Endothelial cell of umbilical vein (primary cell): ENCODE data around the gene FZD7. TPM values are rescaled to one million over a fixed set of nuclear protein-coding genes. Genes with fewer than 3 reads are reported as not detected.

ENCODE experiments used
- BruUV-seq: library from RNA; stranded (reverse); fragments of 400-500 nt; replicated peaks from 2 replicates; lab custom pipeline; 2021; lab: Mats Ljungman, UMichigan
- CTCF ChIA-PET: fragments of 300-600, 350-600 bp; sonication (Branson Sonifier 250); formaldehyde crosslinking; loops from one replicate; lab custom pipeline; 2021; ENCODE audit warnings: antibody characterized with exemption, inconsistent platforms; lab: Charles Lee
- POLR2A ChIA-PET: fragments of 300-600, 350-600 bp; sonication (Branson Sonifier 250); formaldehyde crosslinking; loops from one replicate; lab custom pipeline; 2021; ENCODE audit warnings: antibody characterized with exemption, inconsistent platforms; lab: Charles Lee
- DNase-seq: peaks from one replicate; pipeline ENCODE4 v3.0.0-alpha.2; 2011; ENCODE audit warnings: low read depth, low spot score
- FAIRE-seq: peaks from 2 replicates; lab custom pipeline; 2011; peaks lifted over from hg19 to GRCh38; lab: Jason Lieb, UNC
- H2AFZ ChIP-seq: 2 replicates; pipeline ENCODE4 v1.6.0; 2012; ENCODE audit warnings: low read depth, low read length, control low read depth, inconsistent platforms
- H3K27ac ChIP-seq: 2 replicates; pipeline ENCODE4 v1.5.1; 2011; ENCODE audit warnings: low read depth, mild to moderate bottlenecking, control low read depth, low read length, moderate library complexity; ENCODE audit not compliant: insufficient read depth
- H3K27me3 ChIP-seq, 2 experiments: 2 replicates each; pipeline versions ENCODE4 v1.6.0 to v1.6.1; 2011; ENCODE audit warnings: low read length in 2 of 2, mixed read lengths in 1 of 2; ENCODE audit not compliant: control insufficient read depth in 2 of 2, insufficient read depth in 2 of 2
- H3K36me3 ChIP-seq, 2 experiments: 2 replicates in 1 of 2; 3 replicates in 1 of 2; pipeline ENCODE4 v1.5.1; 2011; ENCODE audit warnings: low read length in 2 of 2, mild to moderate bottlenecking in 1 of 2, moderate library complexity in 1 of 2; ENCODE audit not compliant: control insufficient read depth in 2 of 2, insufficient read depth in 2 of 2; ENCODE audit errors: extremely low read depth in 1 of 2
- H3K4me1 ChIP-seq: 3 replicates; pipeline ENCODE4 v1.5.1; 2011; ENCODE audit warnings: mild to moderate bottlenecking, low read length; ENCODE audit not compliant: control insufficient read depth, insufficient read depth; ENCODE audit errors: extremely low read depth
- H3K4me2 ChIP-seq: 2 replicates; pipeline ENCODE4 v1.6.1; 2011; ENCODE audit warnings: low read length, control low read depth, mixed read lengths; ENCODE audit not compliant: insufficient read depth
- H3K4me3 ChIP-seq, 3 experiments: fragments of 200-600 bp in 1 of 3; sonication (generic), shearing (Covaris generic) in 1 of 3; replicated peaks in 1 of 3; 2 replicates each; pipeline ENCODE4 v1.5.1; 2011 to 2016; ENCODE audit warnings: control low read depth in 3 of 3, low read length in 3 of 3, mild to moderate bottlenecking in 2 of 3, inconsistent platforms in 1 of 3, low read depth in 1 of 3, moderate library complexity in 1 of 3; ENCODE audit not compliant: insufficient read depth in 1 of 3
- H3K79me2 ChIP-seq: 2 replicates; pipeline ENCODE4 v1.6.0; 2012; ENCODE audit warnings: low read length, inconsistent platforms; ENCODE audit not compliant: control insufficient read depth, insufficient read depth
- H3K9ac ChIP-seq: replicated peaks from 2 replicates; pipeline ENCODE3; 2011; ENCODE audit warnings: low read length, control low read depth; ENCODE audit not compliant: insufficient read depth; ENCODE audit errors: extremely low read depth
- H3K9me1 ChIP-seq: replicated peaks from 3 replicates; pipeline ENCODE4 v1.6.0; 2011; ENCODE audit warnings: mild to moderate bottlenecking, low read length; ENCODE audit not compliant: control insufficient read depth, insufficient read depth; ENCODE audit errors: extremely low read depth
- H3K9me3 ChIP-seq: replicated peaks from 2 replicates; pipeline ENCODE4 v1.5.1; 2012; ENCODE audit warnings: low read length, inconsistent platforms; ENCODE audit not compliant: control insufficient read depth, insufficient read depth
- H4K20me1 ChIP-seq: replicated peaks from 2 replicates; pipeline ENCODE3; 2011; ENCODE audit warnings: mild to moderate bottlenecking, low read length; ENCODE audit not compliant: control insufficient read depth, insufficient read depth; ENCODE audit errors: extremely low read depth
- FOS ChIP-seq: IDR thresholded peaks from 2 replicates; pipeline ENCODE4 v1.6.1; 2011; ENCODE audit warnings: mild to moderate bottlenecking, low read length, moderate library complexity, borderline replicate concordance; ENCODE audit not compliant: insufficient read depth
- MAX ChIP-seq: IDR thresholded peaks from 2 replicates; pipeline ENCODE4 v1.6.1; 2011; ENCODE audit not compliant: insufficient read depth, insufficient read length
- POLR2AphosphoS5 ChIP-seq: IDR thresholded peaks from 2 replicates; pipeline ENCODE4 v1.6.1; 2012; ENCODE audit warnings: low read depth, mild to moderate bottlenecking, control low read depth, low read length, moderate library complexity; ENCODE audit not compliant: insufficient read depth
- dilution Hi-C: fragments of 300-500 bp; cut with MboI; formaldehyde crosslinking; loops from one replicate; pipeline ENCODE4 v1.15.0; 2019; ENCODE audit warnings: low sequenced_read_pairs; ENCODE audit not compliant: extremely low pct_ligation_motif_present
- intact Hi-C: fragments of 100-400 bp; cut with micrococcal nuclease; formaldehyde crosslinking; loops from one replicate; pipeline ENCODE4 v1.10.0; 2022
- polyA plus RNA-seq, 4 experiments: library from polyadenylated mRNA; depleted of rRNA in 3 of 4; stranded (reverse) in 3 of 4; unstranded in 1 of 4; fragments of >200 nt; gene quantifications; 2 replicates each; pipeline versions ENCODE4 v1.2.1 to v1.2.3, GENCODE V29; 2011 to 2012; ENCODE audit warnings: missing spikeins in 1 of 4
- total RNA-seq: library from RNA; stranded (reverse); gene quantifications from 2 replicates; pipeline ENCODE4 v1.2.3, GENCODE V29; 2021

The FZD7 gene
- total and polyA plus RNA-seq, 2 donors (not counting 3 experiments of a cell fraction or from before 2014, with no cell fraction given): 0.15 to 0.29 TPM

- FAIRE-seq (no peak), DNase-seq (no peak)
- Histone ChIP-seq H3K27ac (no peak overlapping the region), H3K9me1 (no peaks in the 10 kb centered on the region), H3K9ac (no peak overlapping the region), H3K4me3 (no peak overlapping the region), H3K79me2 (no peaks in the 10 kb centered on the region), H3K9me3 (no peaks in the 10 kb centered on the region), H3K4me1 (no peaks in the 10 kb centered on the region), H3K36me3 (no peaks in the 10 kb centered on the region), H4K20me1 (no peaks in the 10 kb centered on the region), H3K4me2 (no peak overlapping the region), H2AFZ (no peak overlapping the region), H3K27me3 (peaks cover 11 to 20% of the 10 kb centered on the region in 2 experiments)
- intact Hi-C loops (no loop called here), dilution Hi-C loops (no loop called here)
- ChIA-PET POLR2A (no interaction called here), CTCF (no interaction called here)
- BruUV-seq: no TSS peak
- TF ChIP-seq POLR2AphosphoS5 (no peak), MAX (no peak)
These were observed 38.5 kb upstream of the FZD7 start for GRCh38 chr2:201994973-201995638.

- peaks cover 11 to 20% of the 10 kb centered on the region in 2 experiments for H3K27me3 ChIP-seq
- DNase-seq (no peak), FAIRE-seq (no peak)
- no peaks in the 10 kb centered on the region for H4K20me1 ChIP-seq
- no TSS peak for BruUV-seq
- no peaks in the 10 kb centered on the region for H3K9me3 ChIP-seq
- no peak overlapping the region for H3K4me3 ChIP-seq
- no peak overlapping the region for H3K4me2 ChIP-seq
- H3K79me2 ChIP-seq: no peaks in the 10 kb centered on the region
- no peaks in the 10 kb centered on the region for H3K4me1 ChIP-seq
- H3K9ac ChIP-seq: no peak overlapping the region
- ChIA-PET CTCF (no interaction called here), POLR2A (no interaction called here)
- no peaks in the 10 kb centered on the region for H3K36me3 ChIP-seq
- intact Hi-C loops: no loop called here
- H3K27ac ChIP-seq: no peak overlapping the region
- TF ChIP-seq POLR2AphosphoS5 (no peak), FOS (no peak)
- no peaks in the 10 kb centered on the region for H3K9me1 ChIP-seq
- no peak overlapping the region for H2AFZ ChIP-seq
- dilution Hi-C loops: no loop called here
These were observed 37.6 kb upstream of the FZD7 start for GRCh38 chr2:201996006-201996405.
